BLaER1 treated with 17β-estradiol and CSF1 and Interleukin-3, amounts not matched to agents 10 nM and 100 nM (cell line): ENCODE measurements around the gene KRTAP5-8.
"Not testable (repeated sequence)": the region's sequence is repeated elsewhere in the genome, so short reads cannot be mapped to it uniquely, and the experiment has no call there.

ENCODE experiments used
- H3K27ac ChIP-seq, 11 experiments: shearing (Covaris generic); formaldehyde crosslinking; 2 replicates each; pipeline ENCODE4 v1.8.1; 2022
- H3K27me3 ChIP-seq, 11 experiments: shearing (Covaris generic); formaldehyde crosslinking; 2 replicates each; pipeline ENCODE4 v1.8.1; 2022
- H3K36me3 ChIP-seq, 11 experiments: shearing (Covaris generic); formaldehyde crosslinking; 2 replicates each; pipeline ENCODE4 v1.8.1; 2022
- H3K4me1 ChIP-seq, 10 experiments: shearing (Covaris generic); formaldehyde crosslinking; 2 replicates each; pipeline ENCODE4 v1.8.1; 2022
- H3K4me2 ChIP-seq, 11 experiments: shearing (Covaris generic); formaldehyde crosslinking; 2 replicates each; pipeline ENCODE4 v1.8.1; 2022
- H3K4me3 ChIP-seq, 10 experiments: shearing (Covaris generic); formaldehyde crosslinking; 2 replicates each; pipeline ENCODE4 v1.8.1; 2022
- H3K9ac ChIP-seq, 11 experiments: shearing (Covaris generic); formaldehyde crosslinking; 2 replicates each; pipeline ENCODE4 v1.8.1; 2022
- H3K9me3 ChIP-seq, 11 experiments: shearing (Covaris generic); formaldehyde crosslinking; replicated peaks in 1 of 11; 2 replicates each; pipeline ENCODE4 v1.8.1; 2022
- H4K20me1 ChIP-seq, 11 experiments: shearing (Covaris generic); formaldehyde crosslinking; 2 replicates each; pipeline ENCODE4 v1.8.1; 2022
- Cebpa-rat ChIP-seq, 11 experiments: shearing (Covaris generic); IDR thresholded peaks; 2 replicates each; pipeline ENCODE4 v1.8.1; 2022

The KRTAP5-8 gene

GRCh38 chr11:71525188-71525937 lies 12.5 kb upstream of the KRTAP5-8 start:
- H3K9me3 ChIP-seq, result peaks cover 7 to 20% (median 10%) of the 10 kb centered on the region in 11 experiments; a peak in 16 of 22 replicates
- no peak overlapping the region for H3K9ac ChIP-seq
- peaks cover 0 to 13% (median 3%) of the 10 kb centered on the region in 11 experiments; a peak in 7 of 22 replicates for H3K36me3 ChIP-seq
- H4K20me1 ChIP-seq, result no peaks in the 10 kb centered on the region
- peaks cover 0 to 39% (median 18%) of the 10 kb centered on the region in 10 experiments; a peak in 16 of 20 replicates for H3K4me1 ChIP-seq
- H3K4me3 ChIP-seq, result no peak overlapping the region
- H3K27me3 ChIP-seq, result no peaks in the 10 kb centered on the region
- no peak overlapping the region for H3K27ac ChIP-seq
- TF ChIP-seq Cebpa-rat (IDR thresholded peaks at IDR 0.05), result no peak
- no peak overlapping the region for H3K4me2 ChIP-seq

- Histone ChIP-seq H3K27me3 (no peaks in the 10 kb centered on the region), H3K4me3 (no peak overlapping the region), H3K9me3 (peaks cover 7 to 16% (median 10%) of the 10 kb centered on the region in 11 experiments; a peak in 16 of 22 replicates), H3K4me1 (peaks cover 0 to 43% (median 25%) of the 10 kb centered on the region in 10 experiments; a peak in 17 of 20 replicates), H3K36me3 (peaks cover 0 to 10% (median 3%) of the 10 kb centered on the region in 11 experiments; a peak in 7 of 22 replicates), H3K4me2 (no peak overlapping the region), H3K9ac (no peak overlapping the region), H3K27ac (no peak overlapping the region), H4K20me1 (no peaks in the 10 kb centered on the region)
- TF ChIP-seq Cebpa-rat (IDR thresholded peaks at IDR 0.05), result no peak
Observed at GRCh38 chr11:71525938-71526495, 11.8 kb upstream of the KRTAP5-8 start.

GRCh38 chr11:71526796-71527575 lies 10.8 kb upstream of the KRTAP5-8 start, which contains the start of gene KRTAP5-7:
Gene KRTAP5-7, plus strand, starts transcription at chr11:71527267. Its CDS starts 34 bp downstream, at chr11:71527301.
- not testable (repeated sequence) for H4K20me1 ChIP-seq, H3K27ac ChIP-seq, H3K36me3 ChIP-seq, H3K9ac ChIP-seq, H3K4me3 ChIP-seq, H3K9me3 ChIP-seq, H3K27me3 ChIP-seq
- H3K4me2 ChIP-seq, result peak within 1 kb of the TSS in 8 of 11 experiments; percentile 32 to 57 (median 36); a peak in 13 of 22 replicates
- H3K4me1 ChIP-seq, result peaks cover 0 to 51% (median 30%) of the 10 kb centered on the region in 10 experiments; a peak in 17 of 20 replicates

GRCh38 chr11:71527576-71528210 lies 10.1 kb upstream of the KRTAP5-8 start:
- H3K27me3 ChIP-seq, result no peaks in the 10 kb centered on the region
- H3K27ac ChIP-seq, result no peak overlapping the region
- TF ChIP-seq Cebpa-rat (IDR thresholded peaks at IDR 0.05), result no peak
- H3K9ac ChIP-seq, result no peak overlapping the region
- H3K4me3 ChIP-seq, result no peak overlapping the region
- H3K9me3 ChIP-seq, result peaks cover 0 to 4% (median 0%) of the 10 kb centered on the region in 11 experiments; a peak in 3 of 22 replicates
- peak overlapping the region in 8 of 11 experiments; percentile 32 to 57 (median 36); a peak in 13 of 22 replicates for H3K4me2 ChIP-seq
- H3K36me3 ChIP-seq, result no peaks in the 10 kb centered on the region
- no peaks in the 10 kb centered on the region; a peak in 1 of 22 replicates for H4K20me1 ChIP-seq
- H3K4me1 ChIP-seq, result peaks cover 0 to 51% (median 30%) of the 10 kb centered on the region in 10 experiments; a peak in 17 of 20 replicates

DNA sequence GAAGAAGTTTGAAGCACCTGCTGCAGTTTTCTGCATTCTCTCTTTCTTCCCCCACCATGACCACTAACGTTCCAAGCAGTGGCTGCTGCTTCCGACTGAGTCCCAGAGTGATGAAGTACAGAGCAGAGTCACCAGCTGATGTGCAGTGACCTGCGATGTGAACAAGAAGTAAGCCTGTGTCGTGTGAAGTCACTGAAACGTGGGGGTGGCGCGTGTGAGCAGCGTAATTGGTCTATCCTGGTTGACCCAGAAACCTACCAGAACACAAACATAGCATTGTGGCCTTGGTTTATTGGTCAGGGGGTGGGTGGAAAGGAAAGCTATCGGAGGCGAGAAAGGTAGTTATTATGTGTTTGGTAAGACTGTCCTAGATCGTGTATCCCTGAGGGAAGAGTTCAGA lies 7.2 kb upstream of the KRTAP5-8 start:
- Histone ChIP-seq H3K27me3 (no peaks in the 10 kb centered on the region), H3K4me2 (peak overlapping the region; percentile 19 to 63 (median 34); a peak in 21 of 22 replicates), H3K9ac (peak overlapping the region in 1 of 11 experiments; percentile 39; a peak in 1 of 22 replicates), H4K20me1 (no peaks in the 10 kb centered on the region; a peak in 1 of 22 replicates), H3K27ac (peak overlapping the region in 1 of 11 experiments; percentile 40; a peak in 1 of 22 replicates), H3K36me3 (no peaks in the 10 kb centered on the region), H3K9me3 (no peaks in the 10 kb centered on the region), H3K4me3 (no peak overlapping the region), H3K4me1 (peaks cover 0 to 51% (median 30%) of the 10 kb centered on the region in 10 experiments; a peak in 17 of 20 replicates)
- no peak for TF ChIP-seq Cebpa-rat (IDR thresholded peaks at IDR 0.05)

DNA sequence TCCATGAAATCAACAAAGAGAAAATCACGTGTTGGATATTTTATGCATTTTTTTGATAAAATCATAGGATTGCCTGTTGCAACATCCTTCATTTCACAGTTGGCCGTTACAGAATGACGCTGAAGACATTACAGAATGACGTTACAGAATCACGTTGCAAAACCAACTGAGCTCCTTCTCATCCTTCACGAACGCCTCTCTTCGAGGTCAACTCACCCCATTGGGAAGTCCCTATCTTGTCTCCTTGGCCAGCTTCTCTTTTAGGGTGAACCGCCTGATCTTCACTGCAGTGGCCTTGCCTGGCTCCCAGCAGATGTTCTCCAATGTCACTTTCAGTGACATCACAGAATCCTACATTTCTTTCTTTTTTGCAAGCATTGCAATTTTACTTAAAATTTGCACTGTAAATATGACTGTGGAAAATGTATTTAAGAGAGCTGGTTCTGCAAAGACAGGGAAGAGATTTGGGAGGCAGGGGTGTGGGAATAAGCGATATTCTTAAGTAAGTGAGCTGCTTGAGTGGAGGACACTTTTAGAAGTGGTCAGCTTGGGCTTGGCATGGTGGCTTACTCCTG lies 5.7 kb upstream of the KRTAP5-8 start:
- Histone ChIP-seq H3K27ac (no peak overlapping the region), H3K27me3 (no peaks in the 10 kb centered on the region), H3K36me3 (no peaks in the 10 kb centered on the region), H3K9me3 (no peaks in the 10 kb centered on the region), H4K20me1 (no peaks in the 10 kb centered on the region; a peak in 1 of 22 replicates), H3K9ac (no peak overlapping the region), H3K4me3 (no peak overlapping the region), H3K4me1 (peaks cover 0 to 46% (median 27%) of the 10 kb centered on the region in 10 experiments; a peak in 17 of 20 replicates), H3K4me2 (no peak overlapping the region)
- no peak for TF ChIP-seq Cebpa-rat (IDR thresholded peaks at IDR 0.05)

GRCh38 chr11:71534711-71535608 lies 2.9 kb upstream of the KRTAP5-8 start:
- H3K9me3 ChIP-seq, H3K4me2 ChIP-seq, H3K36me3 ChIP-seq, H3K4me3 ChIP-seq, H4K20me1 ChIP-seq, H3K9ac ChIP-seq, H3K27me3 ChIP-seq, H3K27ac ChIP-seq: not testable (repeated sequence)
- H3K4me1 ChIP-seq, result peaks cover 0 to 35% (median 28%) of the 10 kb centered on the region in 10 experiments; a peak in 17 of 20 replicates
